Fibroblast of lung (primary cell): Measurements from ENCODE around the gene IL21R.

Experiments used
- CTCF ChIP-seq, 2 donors: IDR thresholded peaks in 1 of 2; conservative IDR thresholded peaks in 1 of 2; 1 replicate in 1 of 2; 2 replicates in 1 of 2; pipeline ENCODE4 v1.5.1; 2011 to 2012; ENCODE audit warnings: low read length in 2 of 2, control low read depth in 1 of 2, inconsistent platforms in 1 of 2, low read depth in 1 of 2, mild to moderate bottlenecking in 1 of 2
- EZH2 ChIP-seq: IDR thresholded peaks from 2 replicates; pipeline ENCODE4 v1.5.1; 2012; ENCODE audit warnings: low read length, control low read depth, mild to moderate bottlenecking; ENCODE audit errors: missing control alignments

GRCh38 chr16:27441276-27441675, 39.3 kb downstream of the IL21R start:
- TF ChIP-seq CTCF (conservative IDR thresholded peaks at IDR 0.05 in 1 of 2, IDR thresholded peaks at IDR 0.05 in 1 of 2; ENCODE audit: low read depth in 1 of 2, low read length in 2 of 2), result no peak
- TF ChIP-seq EZH2, result no peak
